GM11168 (cell line): ENCODE results near the gene ATF1.

Source experiments
- in situ Hi-C: fragments of 300-500 bp; cut with MboI; formaldehyde crosslinking; loops from one replicate; pipeline ENCODE4 v1.12.0; 2022; ENCODE audit warnings: low sequenced_read_pairs; ENCODE audit not compliant: unreplicated experiment

Gene ATF1

GRCh38 chr12:50763639-50764285, at the start of gene ATF1:
Gene ATF1 (plus strand): TSS chr12:50764101. CDS start chr12:50780146, 16,045 bp downstream.
- in situ Hi-C loops = no loop called here

- in situ Hi-C loops = no loop called here
Observed at GRCh38 chr12:50715174-50715573, 48.7 kb upstream of the ATF1 start.

GRCh38 chr12:50718760-50719159, 45.1 kb upstream of the ATF1 start:
- in situ Hi-C loops = no loop called here

- in situ Hi-C loops = no loop called here
Observed at GRCh38 chr12:50720085-50720484, 43.8 kb upstream of the ATF1 start.

- in situ Hi-C loops = no loop called here
Observed at GRCh38 chr12:50720501-50720900, 43.4 kb upstream of the ATF1 start.

GRCh38 chr12:50723865-50724264, 40.0 kb upstream of the ATF1 start:
- in situ Hi-C loops = no loop called here

GRCh38 chr12:50725011-50725942, 38.6 kb upstream of the ATF1 start:
- in situ Hi-C loops = no loop called here

- in situ Hi-C loops = no loop called here
Observed at GRCh38 chr12:50727466-50727865, 36.4 kb upstream of the ATF1 start.

- in situ Hi-C loops = no loop called here
Observed at GRCh38 chr12:50728417-50728816, 35.5 kb upstream of the ATF1 start.

- in situ Hi-C loops = no loop called here
Observed at GRCh38 chr12:50728841-50729240, 35.1 kb upstream of the ATF1 start.

- in situ Hi-C loops = no loop called here
Observed at GRCh38 chr12:50732591-50732990, 31.3 kb upstream of the ATF1 start.

- in situ Hi-C loops = no loop called here
Observed at GRCh38 chr12:50733706-50734105, 30.2 kb upstream of the ATF1 start.

GRCh38 chr12:50734409-50735263, 29.3 kb upstream of the ATF1 start:
- in situ Hi-C loops = no loop called here

- in situ Hi-C loops = no loop called here
Observed at GRCh38 chr12:50739611-50740010, 24.3 kb upstream of the ATF1 start.

GRCh38 chr12:50740307-50740706, 23.6 kb upstream of the ATF1 start:
- in situ Hi-C loops = no loop called here

GRCh38 chr12:50742776-50743175, 21.1 kb upstream of the ATF1 start:
- in situ Hi-C loops = no loop called here

GRCh38 chr12:50745861-50746260, 18.0 kb upstream of the ATF1 start:
- in situ Hi-C loops = no loop called here

- in situ Hi-C loops = no loop called here
Observed at GRCh38 chr12:50746431-50746830, 17.5 kb upstream of the ATF1 start.

- in situ Hi-C loops = no loop called here
Observed at GRCh38 chr12:50747817-50748216, 16.1 kb upstream of the ATF1 start.

GRCh38 chr12:50749459-50749882, 14.4 kb upstream of the ATF1 start:
- in situ Hi-C loops = no loop called here

- in situ Hi-C loops = no loop called here
Observed at GRCh38 chr12:50750366-50750765, 13.5 kb upstream of the ATF1 start.
